Measurements from ENCODE around the gene LRCOL1.
A peak's percentile ranks its signal among the peaks of the same experiment; 100 is the strongest.
"Not testable (repeated sequence)": the region's sequence is repeated elsewhere in the genome, so short reads cannot be mapped to it uniquely, and the experiment has no call there.

Gene LRCOL1

DNA sequence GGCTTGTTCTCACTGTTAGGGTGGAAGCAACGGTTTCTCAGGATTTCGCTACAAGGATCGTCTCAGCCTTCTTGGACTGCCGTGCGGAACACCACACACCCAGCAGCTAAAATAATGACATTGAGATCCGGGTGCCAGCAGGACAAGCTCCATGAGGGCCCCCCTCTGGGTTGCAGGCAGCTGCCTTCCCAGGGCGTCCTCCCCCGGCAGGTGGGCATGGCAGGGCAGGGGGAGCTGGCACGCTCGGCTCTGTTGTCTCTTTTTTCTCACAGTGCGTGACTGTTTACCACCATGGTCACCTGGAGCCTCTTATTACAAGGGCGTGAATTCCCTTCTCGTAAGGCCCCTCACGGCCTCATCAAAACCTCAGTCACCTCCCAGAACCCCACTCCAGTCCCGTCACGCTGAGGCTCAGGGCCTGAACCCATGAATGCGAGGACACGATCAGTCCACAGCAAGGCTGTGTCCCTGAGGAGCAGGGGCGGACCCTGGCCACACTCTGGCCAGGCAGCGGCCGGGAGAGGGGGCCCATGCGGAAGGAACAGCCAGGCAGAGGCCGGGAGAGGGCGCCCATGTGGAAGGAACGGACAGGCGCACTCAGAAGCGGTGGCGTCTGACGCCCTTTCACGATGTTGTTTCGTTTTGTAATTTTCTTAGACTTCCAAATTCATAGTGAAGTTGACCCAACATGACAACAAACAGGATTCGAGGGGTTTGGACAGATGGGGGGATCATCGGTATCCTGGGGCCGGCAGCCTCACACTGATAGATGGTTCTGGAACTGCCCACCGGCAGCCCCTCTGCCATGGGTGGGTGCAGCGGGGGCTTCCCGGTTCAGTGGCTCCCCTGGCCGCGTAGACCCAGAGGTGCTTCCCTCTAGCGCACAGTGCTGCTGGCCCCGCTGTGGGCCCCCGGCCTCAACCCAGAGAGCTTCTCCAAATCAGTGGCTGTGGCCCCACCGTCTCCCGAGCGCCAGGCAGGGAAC, 10.0 kb downstream of the LRCOL1 start:
- DNase-seq: peak; percentile 68

DNA sequence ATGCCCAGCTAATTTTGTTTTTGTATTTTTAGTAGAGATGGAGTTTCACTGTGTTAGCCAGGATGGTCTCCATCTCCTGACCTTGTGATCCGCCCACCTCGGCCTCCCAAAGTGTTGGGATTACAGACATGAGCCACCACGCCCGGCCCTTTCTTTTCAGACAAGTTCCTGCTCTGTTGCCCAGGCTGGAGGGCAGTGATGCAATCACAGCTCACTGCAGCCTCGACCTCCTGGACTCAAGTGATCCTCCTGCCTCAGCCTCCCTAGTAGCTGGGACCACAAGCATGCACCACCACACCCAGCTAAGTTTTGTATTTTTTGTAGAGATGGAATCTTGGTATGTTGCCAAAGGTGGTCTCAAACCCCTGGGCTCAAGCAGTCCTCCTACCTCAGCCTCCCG, 10.9 kb downstream of the LRCOL1 start:
- not testable (repeated sequence) for DNase-seq

DNA sequence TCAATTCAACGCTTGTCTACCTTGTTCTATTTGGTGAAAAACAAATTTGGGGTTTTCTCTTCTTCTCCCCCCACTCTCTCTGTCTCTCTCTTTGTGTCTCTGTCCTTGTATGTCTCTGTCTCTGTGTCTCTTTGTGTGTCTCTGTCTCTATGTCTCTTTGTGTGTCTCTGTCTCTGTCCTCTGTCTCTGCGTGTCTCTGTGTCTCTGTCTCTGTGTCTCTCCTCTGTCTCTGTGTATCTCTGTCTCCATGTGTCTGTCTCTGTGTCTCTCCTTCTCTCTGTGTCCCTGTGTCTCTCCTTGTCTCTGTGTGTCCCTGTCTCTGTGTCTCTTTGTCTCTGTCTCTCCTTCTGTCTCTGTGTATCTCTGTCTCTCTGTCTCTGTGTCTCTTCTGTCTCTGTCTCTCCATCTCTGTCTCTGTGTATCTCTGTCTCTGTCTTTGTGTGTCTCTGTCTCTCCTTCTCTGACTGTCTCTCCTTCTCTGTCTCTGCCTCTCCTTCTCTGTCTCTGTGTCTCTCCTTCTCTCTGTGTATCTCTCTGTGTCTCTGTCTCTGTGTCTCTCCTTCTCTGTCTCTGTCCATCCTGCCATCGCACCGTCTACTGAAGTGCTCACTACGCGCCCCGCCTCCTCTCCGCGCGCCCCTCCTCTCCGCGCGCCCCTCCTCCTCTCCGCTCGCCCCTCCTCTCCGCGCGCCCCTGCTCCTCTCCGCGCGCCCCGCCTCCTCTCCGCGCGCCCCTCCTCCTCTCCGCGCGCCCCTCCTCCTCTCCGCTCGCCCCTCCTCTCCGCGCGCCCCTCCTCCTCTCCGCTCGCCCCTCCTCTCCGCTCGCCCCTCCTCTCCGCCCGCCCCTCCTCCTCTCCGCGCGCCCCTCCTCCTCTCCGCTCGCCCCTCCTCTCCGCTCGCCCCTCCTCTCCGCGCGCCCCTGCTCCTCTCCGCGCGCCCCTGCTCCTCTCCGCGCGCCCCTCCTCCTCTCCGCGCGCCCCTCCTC, 12.8 kb downstream of the LRCOL1 start:
- peak; percentile 67 for DNase-seq

DNA sequence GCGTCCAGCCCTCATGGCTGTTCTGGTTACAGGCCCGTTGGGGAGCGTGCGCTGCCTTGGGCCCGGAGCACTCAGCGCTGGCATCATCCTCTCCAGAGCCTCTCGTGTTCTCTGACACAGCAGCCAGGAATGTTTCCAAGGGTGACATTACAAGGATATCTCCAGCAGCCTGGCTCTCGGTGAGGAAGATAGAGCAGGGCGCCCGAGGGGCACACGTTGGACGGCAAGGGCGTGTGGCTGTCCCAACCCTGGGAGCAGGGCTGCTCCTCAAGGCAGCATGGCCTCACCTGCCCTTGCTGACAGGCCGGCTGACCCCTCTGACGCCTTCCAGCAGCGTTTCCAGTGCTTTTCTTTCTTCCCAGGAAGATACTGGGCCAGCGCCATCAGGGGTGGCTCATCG, 14.4 kb downstream of the LRCOL1 start:
- DNase-seq: peak; percentile 55

DNA sequence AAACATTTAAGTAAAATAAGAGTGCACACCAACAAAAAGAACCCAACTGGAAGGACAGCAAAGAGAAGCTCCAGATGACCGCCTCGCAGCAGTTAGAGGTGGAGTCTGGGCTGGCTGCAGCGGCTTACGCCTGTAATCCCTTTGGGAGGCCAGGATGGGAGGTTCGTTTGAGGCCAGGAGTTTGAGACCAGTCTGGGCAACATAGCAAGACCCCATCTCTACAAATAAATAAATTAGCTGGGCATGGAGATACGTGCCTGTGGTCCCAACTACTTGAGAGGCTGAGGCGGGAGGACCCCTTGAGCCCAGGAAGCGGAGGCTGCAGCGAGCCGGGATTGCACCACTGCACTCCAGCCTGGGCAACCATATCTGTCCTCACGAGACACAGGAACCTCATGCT, 15.2 kb downstream of the LRCOL1 start:
- DNase-seq: no peak

DNA sequence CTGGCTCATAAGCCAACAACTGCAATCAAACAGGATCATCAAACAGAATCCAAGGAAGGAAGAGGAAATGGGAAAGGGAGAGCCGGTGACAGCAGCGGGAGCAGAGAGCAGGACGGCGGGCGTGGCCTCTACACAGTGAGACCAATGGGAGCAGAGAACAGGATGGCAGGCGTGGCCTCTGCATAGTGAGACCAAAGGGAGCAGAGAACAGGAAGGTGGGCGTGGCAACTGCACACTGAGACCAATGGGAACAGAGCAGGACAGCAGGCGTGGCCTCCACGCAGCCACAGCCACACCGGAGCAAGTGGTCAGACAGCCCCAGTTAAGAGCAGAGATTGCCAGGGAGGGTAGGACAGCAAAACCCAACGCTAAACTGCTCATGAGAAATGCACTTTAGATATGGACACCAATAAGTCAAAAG, 16.4 kb downstream of the LRCOL1 start:
- DNase-seq: peak; percentile 85

DNA sequence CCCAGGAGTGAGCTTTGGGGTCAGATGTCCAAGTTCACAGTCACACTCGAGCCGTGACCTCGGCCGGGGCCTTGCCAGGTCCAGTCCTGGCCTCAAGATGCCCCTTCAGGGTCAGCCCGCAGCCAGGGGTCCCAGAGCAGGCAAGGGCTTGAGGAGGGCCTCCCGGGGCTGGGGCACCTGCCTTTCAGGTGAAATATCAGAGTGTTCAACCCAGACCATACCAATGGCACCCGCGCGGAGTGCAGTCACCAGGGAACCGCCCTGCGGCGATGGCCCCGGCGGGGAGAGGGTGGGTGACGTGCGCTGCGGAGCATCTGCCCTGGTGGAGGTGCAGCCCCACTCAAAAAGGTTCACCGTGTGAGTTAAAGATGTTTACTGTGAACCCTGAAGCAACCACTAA, 16.9 kb downstream of the LRCOL1 start:
- DNase-seq: no peak

DNA sequence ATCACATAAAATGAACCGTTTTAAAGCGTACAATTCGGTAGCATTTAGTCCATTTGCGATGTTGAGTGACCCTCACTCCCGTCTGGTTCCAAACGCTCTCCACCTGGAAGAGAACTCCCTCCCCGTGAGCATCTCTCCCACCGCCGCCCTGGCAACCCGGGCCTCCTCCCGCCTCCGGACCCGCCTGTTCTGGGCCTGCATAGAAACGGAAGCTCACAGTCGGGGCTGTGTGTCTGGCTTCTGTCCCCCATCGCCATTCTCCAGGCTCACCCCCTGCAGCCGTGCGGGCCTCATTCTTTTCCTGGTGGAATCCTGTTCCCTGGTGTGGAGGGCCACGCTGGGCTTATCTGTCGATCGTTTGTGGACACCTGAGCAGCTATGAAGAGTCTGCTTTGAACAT, 17.3 kb downstream of the LRCOL1 start:
- no peak for DNase-seq

DNA sequence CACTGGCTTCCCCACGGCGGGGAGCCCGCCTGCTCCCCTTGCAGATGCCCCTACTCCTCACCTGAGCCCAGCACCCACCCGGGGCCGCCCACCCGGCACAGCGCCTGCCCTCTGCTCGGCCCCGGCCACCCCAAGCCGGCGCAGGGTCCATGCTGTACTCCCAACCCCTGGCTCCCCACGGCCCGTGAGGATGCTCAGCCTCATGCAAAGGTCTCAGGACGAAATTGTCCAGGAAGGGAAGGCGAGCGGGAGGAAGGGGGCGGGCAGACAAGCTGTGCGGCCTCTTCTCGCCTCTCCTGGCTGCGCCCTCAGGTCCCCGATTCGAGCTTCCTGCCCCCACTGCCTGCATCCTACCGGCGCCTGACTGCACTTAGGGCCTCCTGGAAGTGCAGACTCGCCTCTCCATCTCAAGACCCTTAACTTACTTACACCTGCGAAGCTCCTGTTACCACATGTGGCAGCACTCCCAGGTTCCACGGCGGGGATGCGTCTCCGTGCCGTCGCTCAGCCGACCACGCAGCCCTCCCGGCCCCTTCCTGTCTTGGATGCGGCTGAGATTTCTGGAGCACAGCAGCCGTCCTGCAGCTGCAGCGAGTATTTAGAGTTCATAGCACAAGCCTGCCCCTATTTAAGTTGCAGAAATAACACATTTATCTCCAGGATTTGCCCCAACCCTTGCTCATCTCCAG, 18.0 kb downstream of the LRCOL1 start:
- no peak for DNase-seq

DNA sequence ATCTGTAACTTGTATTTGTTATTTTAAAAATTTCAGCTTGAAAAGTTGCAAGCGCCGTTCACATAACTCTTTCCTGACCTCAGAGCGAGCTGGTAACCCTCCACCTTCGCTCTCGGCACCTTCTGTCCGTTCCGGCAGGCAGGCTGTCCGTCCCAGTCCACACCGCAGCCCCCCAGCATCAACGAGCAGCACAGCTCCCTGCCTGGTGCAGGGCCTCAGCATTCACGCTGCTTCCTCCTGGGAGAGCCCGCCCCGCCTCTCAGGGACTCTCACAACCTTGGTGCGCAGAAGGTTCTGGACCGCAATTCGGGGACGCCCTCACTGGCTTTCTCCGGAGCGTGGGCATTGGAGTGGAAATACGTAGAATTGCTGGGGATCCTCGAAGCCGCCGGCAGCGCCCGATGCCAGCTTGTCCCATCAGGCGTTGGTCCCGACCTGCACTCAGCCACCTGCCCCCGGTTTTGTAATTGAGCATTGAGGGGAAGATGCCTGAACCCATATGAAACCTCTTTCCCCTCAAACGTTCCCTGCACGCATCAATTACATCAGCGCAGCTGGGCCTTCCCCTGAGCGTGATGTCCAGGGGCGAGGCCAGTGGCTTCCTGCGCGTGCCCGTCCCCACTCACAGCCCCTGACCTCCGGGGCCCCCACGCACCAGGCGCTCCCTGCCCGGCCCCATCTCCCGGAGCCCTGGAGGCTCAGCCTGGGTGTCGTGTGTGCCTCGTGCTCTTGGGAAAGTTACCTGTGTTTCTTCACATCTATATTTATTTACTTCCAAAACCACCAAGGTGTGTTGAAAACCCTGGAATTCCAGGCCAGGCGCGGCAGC, 19.1 kb downstream of the LRCOL1 start:
- DNase-seq: no peak

DNA sequence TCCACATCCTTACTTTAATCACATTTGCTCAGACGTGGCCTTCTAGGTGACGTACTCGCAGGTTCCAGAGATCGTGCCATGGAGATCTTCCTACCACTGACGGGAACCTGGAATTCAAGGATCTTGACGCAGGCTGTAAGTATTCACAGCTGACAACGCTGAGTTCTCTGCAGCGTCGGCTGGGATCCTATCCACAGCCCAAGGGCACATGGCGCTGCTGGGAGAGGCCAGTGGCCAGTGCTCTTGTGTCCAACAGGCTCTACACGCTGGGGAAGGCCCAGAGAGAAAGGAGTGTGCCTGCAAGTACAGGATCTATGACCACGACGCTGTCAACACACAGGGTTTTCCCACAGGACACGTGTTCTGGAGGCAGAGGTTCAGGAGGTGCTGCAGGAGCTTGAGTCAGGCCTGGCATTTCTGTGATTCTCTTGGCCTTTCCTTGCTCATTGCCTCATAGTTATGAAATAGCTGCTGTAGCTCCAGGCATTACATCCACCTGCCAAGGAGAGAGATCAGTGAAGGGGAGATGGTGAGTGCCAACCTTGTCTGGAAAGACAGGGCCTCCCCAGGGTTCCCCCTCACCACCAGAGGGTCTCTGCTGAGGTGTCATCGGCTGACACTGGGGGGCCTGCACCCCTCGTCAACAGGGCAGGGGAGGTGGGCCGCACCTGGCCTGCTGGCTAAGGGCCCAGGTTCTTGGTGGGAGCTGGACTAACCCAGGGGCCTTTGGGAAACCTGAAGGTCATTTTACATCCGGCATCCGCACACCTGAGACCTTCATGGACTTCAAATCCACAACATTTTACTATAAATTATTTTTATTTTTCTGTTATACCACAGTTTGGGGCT, 21.3 kb downstream of the LRCOL1 start:
- no peak for DNase-seq

DNA sequence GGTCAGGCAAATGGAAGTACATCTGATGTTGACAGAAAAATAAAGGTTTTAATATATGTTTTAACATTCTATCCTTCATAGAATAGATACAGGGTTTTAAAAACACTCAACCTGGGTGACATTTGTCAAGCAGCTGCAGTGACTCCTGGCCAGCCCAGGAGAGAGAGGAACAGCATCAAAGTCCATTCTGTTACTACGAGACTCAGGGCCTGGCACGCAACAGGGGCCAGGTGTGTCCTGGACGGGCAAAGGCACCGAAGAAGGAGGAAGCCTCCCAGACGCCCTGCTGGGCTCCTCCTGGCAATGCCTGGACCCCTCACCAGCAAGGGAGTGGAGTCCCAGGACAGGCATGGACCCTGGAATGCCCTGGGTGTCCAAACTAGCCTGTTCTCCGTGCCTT, 22.1 kb downstream of the LRCOL1 start:
- DNase-seq: no peak

DNA sequence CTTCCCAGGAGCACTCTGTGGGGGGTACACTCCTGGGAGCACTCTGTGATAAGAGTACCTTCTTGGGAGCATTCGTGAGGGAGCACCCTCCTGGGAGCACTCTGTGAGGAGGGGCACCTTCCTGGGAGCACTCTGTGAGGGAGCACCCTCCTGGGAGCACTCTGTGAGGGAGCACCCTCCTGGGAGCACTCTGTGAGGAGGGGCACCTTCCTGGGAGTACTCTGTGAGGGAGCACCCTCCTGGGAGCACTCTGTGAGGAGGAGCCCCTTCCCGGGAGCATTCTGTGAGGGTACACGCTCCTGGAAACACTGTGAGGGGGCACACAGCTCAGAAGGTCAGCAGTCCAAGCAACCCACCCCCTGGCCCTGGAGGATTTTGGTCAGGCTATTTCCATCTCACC, 22.6 kb downstream of the LRCOL1 start:
- no peak for DNase-seq

DNA sequence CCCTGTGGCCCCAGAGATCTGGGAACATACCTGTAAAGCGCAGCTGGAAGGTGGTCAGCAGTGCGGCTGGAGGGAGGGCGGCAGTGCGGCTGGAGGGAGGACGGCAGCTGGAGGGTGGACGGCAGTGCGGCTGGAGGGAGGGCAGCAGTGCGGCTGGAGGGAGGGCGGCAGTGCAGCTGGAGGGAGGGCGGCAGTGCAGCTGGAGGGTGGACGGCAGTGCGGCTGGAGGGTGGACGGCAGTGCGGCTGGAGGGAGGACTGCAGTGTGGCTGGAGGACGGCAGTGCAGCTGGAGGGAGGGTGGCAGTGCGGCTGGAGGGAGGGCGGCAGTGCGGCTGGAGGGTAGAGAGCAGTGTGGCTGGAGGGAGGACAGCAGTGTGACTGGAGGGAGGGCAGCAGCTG, 23.5 kb downstream of the LRCOL1 start:
- no peak for DNase-seq

DNA sequence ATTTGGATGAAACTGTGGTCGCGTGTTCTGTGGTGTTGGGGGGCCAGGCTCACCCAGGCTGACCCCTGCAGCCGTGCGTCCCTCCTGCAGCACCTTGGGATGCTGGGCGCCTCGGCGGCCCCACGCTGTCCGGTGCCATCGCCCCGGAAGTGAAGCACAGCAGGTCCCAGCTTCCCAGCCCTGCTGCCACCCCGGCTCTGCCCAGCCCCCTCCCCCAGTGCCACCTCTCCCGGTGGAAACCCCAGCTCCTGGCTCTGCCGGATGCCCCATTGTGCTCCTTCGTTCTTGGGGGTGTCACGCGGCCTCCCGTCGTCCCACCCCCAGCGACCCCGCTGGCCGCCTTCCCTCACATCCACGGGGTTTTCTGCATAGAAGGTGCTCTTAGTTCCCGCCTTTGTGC, 25.2 kb downstream of the LRCOL1 start:
- no peak for DNase-seq

DNA sequence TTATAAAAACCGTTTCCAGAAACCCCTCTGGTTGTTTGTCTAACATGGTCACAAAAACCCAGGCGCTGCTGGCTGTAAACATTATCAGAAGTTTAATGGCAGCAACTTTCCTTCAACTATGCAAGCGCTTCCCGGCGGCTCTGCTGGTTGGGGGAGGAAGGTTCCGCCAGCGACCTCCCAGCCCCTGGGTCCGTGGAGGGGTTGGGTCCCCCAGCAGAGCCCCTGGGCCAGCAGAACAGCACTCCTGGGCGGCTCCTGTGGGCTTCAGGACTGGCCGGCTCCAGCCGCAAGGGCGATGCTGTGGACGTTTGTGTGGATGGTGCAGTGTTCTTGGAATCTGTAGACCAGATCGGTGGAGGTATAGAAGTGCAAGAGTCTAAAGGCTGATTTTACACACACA, 26.0 kb downstream of the LRCOL1 start:
- DNase-seq: no peak

DNA sequence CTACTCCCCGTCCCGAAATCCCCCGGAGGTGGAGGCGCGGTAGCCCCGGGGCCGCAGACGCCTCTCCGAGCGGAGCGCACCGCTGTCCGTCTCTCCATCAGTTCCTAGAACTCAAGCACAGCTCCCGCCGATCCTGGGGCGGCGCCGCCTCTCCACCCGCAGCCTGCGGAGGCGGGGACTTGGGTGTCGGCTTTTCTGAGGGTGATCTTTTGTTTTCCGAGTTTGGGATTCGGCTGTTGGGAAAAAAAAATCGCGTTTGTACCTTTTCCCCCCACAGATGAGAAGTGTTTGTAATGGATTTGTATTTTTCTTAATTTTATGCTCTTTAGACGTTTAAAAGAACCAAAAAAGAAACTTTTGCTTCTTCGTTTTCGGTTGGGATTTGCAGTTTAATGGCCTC, 26.6 kb downstream of the LRCOL1 start:
- no peak for DNase-seq

DNA sequence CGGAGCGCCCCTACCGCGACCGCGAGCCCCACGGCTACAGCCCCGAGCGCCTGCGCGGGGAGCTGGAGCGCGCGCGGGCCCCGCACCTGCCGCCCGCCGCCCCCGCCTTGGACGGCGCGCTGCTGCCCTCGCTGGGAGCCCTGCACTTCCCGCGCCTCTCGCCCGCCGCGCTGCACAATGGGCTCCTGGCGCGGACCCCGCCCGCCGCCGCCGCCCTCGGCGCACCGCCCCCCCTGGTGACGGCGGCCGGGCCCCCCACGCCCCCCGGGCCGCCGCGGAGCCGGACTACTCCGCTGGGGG, 27.0 kb downstream of the LRCOL1 start:
- no peak for DNase-seq

DNA sequence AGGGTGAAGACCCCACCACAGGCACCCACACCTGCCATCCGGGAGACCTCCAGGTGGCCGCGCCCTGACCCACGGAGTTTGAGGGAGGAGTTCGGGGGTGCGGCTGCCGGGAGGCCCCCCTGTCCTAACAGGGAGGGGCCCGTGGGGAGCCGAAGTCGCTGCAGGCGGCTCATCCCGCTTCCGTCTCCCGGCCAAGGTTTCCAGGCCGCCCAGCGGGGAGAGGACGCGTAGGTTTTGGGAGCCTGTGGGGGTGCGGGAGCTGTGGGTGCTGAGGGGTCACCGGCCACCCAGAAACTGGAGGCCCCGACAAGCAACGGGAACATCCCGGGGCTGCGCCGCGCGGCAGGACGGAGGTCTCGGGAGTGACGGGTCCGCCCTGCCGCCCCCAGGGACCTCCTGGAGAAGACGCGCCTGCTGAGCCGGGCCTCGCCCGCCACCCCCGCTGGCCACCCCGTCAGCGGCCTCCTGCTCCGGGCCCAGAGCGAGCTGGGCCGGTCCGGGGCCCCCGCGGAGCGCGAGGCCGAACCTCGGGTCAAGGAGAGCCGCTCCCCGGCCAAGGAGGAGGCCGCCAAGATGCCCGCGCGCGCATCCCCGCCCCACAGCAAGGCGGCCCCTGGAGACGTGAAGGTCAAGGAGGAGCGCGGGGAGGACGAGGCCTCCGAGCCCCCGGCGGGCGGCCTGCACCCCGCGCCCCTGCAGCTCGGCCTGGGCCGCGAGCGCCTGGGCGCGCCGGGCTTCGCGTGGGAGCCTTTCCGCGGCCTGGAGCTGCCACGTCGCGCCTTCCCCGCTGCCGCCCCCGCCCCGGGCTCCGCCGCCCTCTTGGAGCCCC, 27.6 kb downstream of the LRCOL1 start:
- DNase-seq: no peak

DNA sequence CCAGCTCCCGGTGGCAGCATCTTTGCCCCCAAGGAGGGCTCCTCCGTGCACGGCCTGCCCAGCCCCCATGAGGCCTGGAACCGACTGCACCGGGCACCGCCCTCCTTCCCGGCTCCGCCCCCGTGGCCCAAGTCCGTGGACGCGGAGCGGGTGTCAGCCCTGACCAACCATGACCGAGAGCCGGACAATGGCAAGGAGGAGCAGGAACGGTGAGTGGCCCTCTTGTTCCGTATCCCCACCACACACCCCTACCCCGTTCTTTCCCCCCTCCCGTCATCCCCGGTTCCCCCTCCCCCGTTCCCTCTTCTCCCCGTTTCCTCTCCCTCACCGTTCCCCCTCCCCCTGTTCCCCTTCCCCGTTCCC, 28.3 kb downstream of the LRCOL1 start:
- no peak for DNase-seq

Data from fibroblast of skin of abdomen (primary cell).